Ramos (cell line): ENCODE data around the gene FARP2.

Source experiments
- in situ Hi-C: fragments of 300-500 bp; cut with MboI; formaldehyde crosslinking; loops from one replicate; pipeline ENCODE4 v1.14.3; 2022; ENCODE audit warnings: low sequenced_read_pairs; ENCODE audit not compliant: unreplicated experiment

Gene FARP2

GRCh38 chr2:241540771-241541561, 184.9 kb downstream of the FARP2 start:
- in situ Hi-C loops = no loop called here

- in situ Hi-C loops = no loop called here
These were observed 185.6 kb downstream of the FARP2 start for GRCh38 chr2:241541564-241542277.

GRCh38 chr2:241542278-241542605, 186.2 kb downstream of the FARP2 start:
- in situ Hi-C loops = no loop called here
